GM12878 (cell line): ENCODE results near the gene TEF. TPM values are rescaled to one million over a fixed set of nuclear protein-coding genes. Genes with fewer than 3 reads are reported as not detected.
A peak's percentile ranks its signal among the peaks of the same experiment; 100 is the strongest.

ENCODE experiments used
- ATAC-seq: fragments of 200-7000 bp; cut with Tn5 transposase; 3 replicates; pipeline ENCODE4 v1.9.1; 2020; ENCODE audit warnings: mild to moderate bottlenecking, moderate library complexity
- BruUV-seq: library from RNA; stranded (reverse); fragments of 400-500 nt; replicated peaks from 2 replicates; lab custom pipeline; 2021; lab: Mats Ljungman, UMichigan
- CTCF ChIA-PET: fragments of 300-600 bp; sonication (Branson Sonifier 250); formaldehyde crosslinking; extraction: SDS; loops from one replicate; lab custom pipeline; 2021; ENCODE audit warnings: inconsistent platforms; lab: Yijun Ruan, JAX
- POLR2A ChIA-PET: fragments of 350-600 bp; formaldehyde crosslinking; extraction: SDS; loops from one replicate; lab custom pipeline; 2021; ENCODE audit warnings: inconsistent platforms; lab: Charles Lee
- RAD21 ChIA-PET: fragments of 300-600 bp; sonication (Branson Sonifier 250); formaldehyde crosslinking; loops from one replicate; lab custom pipeline; 2023; ENCODE audit warnings: antibody characterized with exemption; ENCODE audit not compliant: unreplicated experiment; lab: Charles Lee
- SMC1A ChIA-PET: fragments of 300-600 bp; sonication (Branson Sonifier 250); formaldehyde crosslinking; loops from one replicate; lab custom pipeline; 2023; ENCODE audit not compliant: unreplicated experiment, uncharacterized antibody; lab: Charles Lee
- DNase-seq: peaks from one replicate; pipeline ENCODE4 v3.0.0-alpha.2; 2011; ENCODE audit warnings: low read depth, low spot score
- FAIRE-seq: peaks from 3 replicates; lab custom pipeline; 2011; peaks lifted over from hg19 to GRCh38; lab: Jason Lieb, UNC
- H2AFZ ChIP-seq: 2 replicates; pipeline ENCODE4 v1.6.0; 2011; ENCODE audit warnings: low read depth, low read length, control low read depth; ENCODE audit not compliant: control insufficient read depth
- H3K27ac ChIP-seq: 2 replicates; pipeline ENCODE4 v1.5.1; 2011; ENCODE audit warnings: control low read depth; ENCODE audit not compliant: control insufficient read depth, insufficient read depth
- H3K27me3 ChIP-seq, 2 experiments: replicated peaks in 1 of 2; 2 replicates each; pipeline versions ENCODE4 v1.6.0 to v1.6.1; 2011; ENCODE audit warnings: low read length in 1 of 2; ENCODE audit not compliant: control insufficient read depth in 2 of 2, insufficient read depth in 2 of 2
- H3K36me3 ChIP-seq, 2 experiments: 2 replicates each; pipeline ENCODE4 v1.5.1; 2011; ENCODE audit warnings: low read length in 1 of 2; ENCODE audit not compliant: control insufficient read depth in 2 of 2, insufficient read depth in 2 of 2
- H3K4me1 ChIP-seq: 2 replicates; pipeline ENCODE4 v1.6.1; 2011; ENCODE audit warnings: mild to moderate bottlenecking, low read length, moderate library complexity, mixed read lengths; ENCODE audit not compliant: control insufficient read depth, insufficient read depth
- H3K4me2 ChIP-seq: 2 replicates; pipeline ENCODE4 v1.6.0; 2011; ENCODE audit warnings: control low read depth; ENCODE audit not compliant: control insufficient read depth, insufficient read depth
- H3K4me3 ChIP-seq: fragments of 200-600 bp; sonication (generic); 2 replicates; pipeline ENCODE4 v1.5.1; 2016
- H3K79me2 ChIP-seq: 2 replicates; pipeline ENCODE4 v1.6.0; 2011; ENCODE audit warnings: low read length; ENCODE audit not compliant: control insufficient read depth, insufficient read depth
- H3K9ac ChIP-seq: 2 replicates; pipeline ENCODE4 v1.8.0; 2011; ENCODE audit warnings: low read length, control low read depth, mixed read lengths; ENCODE audit not compliant: control insufficient read depth, insufficient read depth
- H3K9me3 ChIP-seq: replicated peaks from 3 replicates; pipeline ENCODE4 v1.5.1; 2011; ENCODE audit warnings: mild to moderate bottlenecking, low read length; ENCODE audit not compliant: control insufficient read depth, insufficient read depth
- H4K20me1 ChIP-seq: 2 replicates; pipeline ENCODE4 v1.6.0; 2011; ENCODE audit not compliant: control insufficient read depth, insufficient read depth
- BCL11A ChIP-seq: IDR thresholded peaks from 2 replicates; pipeline ENCODE4 v1.6.1; 2011; ENCODE audit warnings: low read depth, low read length
- BHLHE40 ChIP-seq, 2 experiments: fragments of 450-650 bp in 1 of 2; IDR thresholded peaks; 2 replicates each; pipeline ENCODE4 v1.6.1; 2011 to 2017; ENCODE audit warnings: low read depth in 2 of 2, borderline replicate concordance in 1 of 2, improper control_type of control experiment in 1 of 2, low read length in 1 of 2, mild to moderate bottlenecking in 1 of 2
- CBFB ChIP-seq: IDR thresholded peaks from 2 replicates; pipeline ENCODE4 v1.6.1; 2016; ENCODE audit warnings: antibody characterized with exemption, low read depth
- CREM ChIP-seq: IDR thresholded peaks from 2 replicates; pipeline ENCODE4 v1.6.1; 2014; ENCODE audit warnings: antibody characterized with exemption, low read depth
- EGR1 ChIP-seq, 2 experiments: IDR thresholded peaks; 1 replicate in 1 of 2; 2 replicates in 1 of 2; pipeline ENCODE4 v1.6.1; 2011 to 2012; ENCODE audit warnings: low read depth in 2 of 2, low read length in 2 of 2, borderline replicate concordance in 1 of 2, mild to moderate bottlenecking in 1 of 2, moderate library complexity in 1 of 2
- MEF2A ChIP-seq: IDR thresholded peaks from 2 replicates; pipeline ENCODE4 v1.6.1; 2011; ENCODE audit warnings: low read depth, mild to moderate bottlenecking, low read length, moderate library complexity; ENCODE audit not compliant: insufficient read depth
- MTA2 ChIP-seq: fragments of 450-650 bp; IDR thresholded peaks from 2 replicates; pipeline ENCODE4 v1.6.1; 2016; ENCODE audit warnings: low read depth, mild to moderate bottlenecking, moderate library complexity
- NBN ChIP-seq: fragments of 450-650 bp; IDR thresholded peaks from 2 replicates; pipeline ENCODE4 v1.6.1; 2016
- NFIC ChIP-seq: IDR thresholded peaks from 2 replicates; pipeline ENCODE4 v1.6.1; 2012; ENCODE audit warnings: low read depth, mild to moderate bottlenecking, inconsistent platforms, low read length, moderate library complexity
- POLR2A ChIP-seq: IDR thresholded peaks from 2 replicates; pipeline ENCODE4 v1.6.1; 2011; ENCODE audit warnings: low read depth, mild to moderate bottlenecking, low read length
- SMARCA5 ChIP-seq: fragments of 450-650 bp; IDR thresholded peaks from 2 replicates; pipeline ENCODE4 v1.6.1; 2017; ENCODE audit warnings: mild to moderate bottlenecking
- SP1 ChIP-seq: IDR thresholded peaks from one replicate; pipeline ENCODE4 v1.6.1; 2011; ENCODE audit warnings: low read depth, low read length
- TBL1XR1 ChIP-seq: IDR thresholded peaks from 2 replicates; pipeline ENCODE4 v1.6.1; 2012; ENCODE audit warnings: low read depth, low read length, improper control_type of control experiment
- WGBS: methylation state at CpG from one replicate; pipeline ENCODE4 v1.1.6; 2016; ENCODE audit warnings: low lambda C conversion rate; ENCODE audit not compliant: insufficient replicate concordance, insufficient coverage; ENCODE audit errors: missing lambda C conversion rate; 5-methylcytosine and 5-hydroxymethylcytosine counted together
- in situ Hi-C: fragments of 300-500 bp; cut with MboI; formaldehyde crosslinking; loops from 9 replicates; pipeline ENCODE4 v1.14.3; 2018; ENCODE audit warnings: mixed read lengths
- intact Hi-C: fragments of 100-400 bp; cut with micrococcal nuclease; formaldehyde crosslinking; loops from one replicate; pipeline ENCODE4 v1.14.2; 2022; ENCODE audit not compliant: unreplicated experiment
- polyA plus RNA-seq, 11 experiments: library from polyadenylated mRNA; depleted of rRNA in 4 of 11; unstranded in 6 of 11; stranded (reverse) in 5 of 11; fragments of >200 nt; fragmentation: Nextera tagmentation in 4 of 11; fragmentation: Illumina TruSeq in 1 of 11; extraction: Ambion mirVana in 4 of 11; extraction: Trizol in 1 of 11; gene quantifications; 1 replicate in 1 of 11; 2 replicates in 10 of 11; pipeline versions ENCODE4 v1.2.1 to v1.2.3, GENCODE V29; 2011 to 2016; ENCODE audit warnings: inconsistent platforms in 2 of 11, missing spikeins in 2 of 11, low read depth in 1 of 11
- total RNA-seq, 4 experiments: library from RNA; depleted of rRNA in 3 of 4; stranded (reverse); fragments of >200 nt in 3 of 4; fragmentation: Illumina TruSeq in 1 of 4; extraction: Trizol in 1 of 4; gene quantifications; 2 replicates each; pipeline versions ENCODE4 v1.2.1 to v1.2.3, GENCODE V29; 2013 to 2021
- TF ChIP-seq, protein P1 (sequence below): IDR thresholded peaks from 2 replicates; pipeline ENCODE4 v1.6.1; 2011; ENCODE audit warnings: borderline replicate concordance, low read depth, mild to moderate bottlenecking, moderate library complexity, low read length; ENCODE audit not compliant: insufficient read depth, poor library complexity, severe bottlenecking
- TF ChIP-seq, protein P2 (sequence below): fragments of 450-650 bp; IDR thresholded peaks from 2 replicates; pipeline ENCODE4 v1.6.1; 2014; ENCODE audit warnings: mild to moderate bottlenecking
- TF ChIP-seq, protein P3 (sequence below): fragments of 450-650 bp; formaldehyde crosslinking; IDR thresholded peaks from 2 replicates; pipeline ENCODE4 v1.4.0; 2022; ENCODE audit warnings: mild to moderate bottlenecking, moderate library complexity

Gene TEF
- total and polyA plus RNA-seq, 10 of the 15 experiments (the other 5 are each of a cell fraction or from before 2014, with no cell fraction given), result 0.23 to 4.9 (median 3.2) TPM

DNA sequence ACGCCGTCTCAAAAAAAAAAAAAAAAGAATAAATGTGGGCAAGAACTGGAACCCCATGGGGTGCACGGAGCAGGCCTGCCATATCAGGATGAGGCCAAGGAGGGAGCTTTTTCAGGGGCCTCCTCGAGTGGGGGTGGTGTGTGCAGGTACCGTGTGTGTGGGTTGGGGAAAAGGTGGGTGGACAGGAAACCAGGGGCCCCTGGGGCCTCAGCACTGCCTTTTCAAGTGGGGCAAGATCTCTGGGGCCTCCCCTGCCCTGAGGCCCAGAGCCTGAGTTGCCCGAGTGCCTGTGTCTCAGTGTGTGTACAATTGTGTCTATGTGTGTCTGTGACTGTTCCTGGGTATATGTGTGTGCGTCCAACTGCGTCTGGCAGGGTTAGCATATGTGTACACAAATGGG, 23.8 kb downstream of the TEF start:
- Histone ChIP-seq H3K27ac (peak overlapping the region; percentile 61; the same call in 1 of the 2 replicates), H3K27me3 (no peaks in the 10 kb centered on the region), H3K79me2 (no peaks in the 10 kb centered on the region), H2AFZ (peak overlapping the region; percentile 90), H3K4me1 (peaks cover 14% of the 10 kb centered on the region), H3K9ac (peak overlapping the region; percentile 72; the same call in 1 of the 2 replicates), H3K4me2 (peak overlapping the region; percentile 54; the same call in 1 of the 2 replicates), H3K4me3 (no peak overlapping the region), H3K36me3 (no peaks in the 10 kb centered on the region), H4K20me1 (no peaks in the 10 kb centered on the region), H3K9me3 (no peaks in the 10 kb centered on the region)
- peak; percentile 57 for ATAC-seq
- no TSS peak for BruUV-seq
- intact Hi-C loops (loop anchor here (2.0 kb wide), 1 partner anchor 41 kb away; the partner anchor contains the start of gene TOB2), in situ Hi-C loops (no loop called here)
- SMC1A ChIA-PET, result interaction anchor here (1.5 to 4.7 kb wide), 4 partner anchors 43 to 112 kb away, joined by 3 to 62 read pairs (median 34); no protein-coding TSS in a partner anchor
- CTCF ChIA-PET, result interaction anchor here (0.6 to 7.8 kb wide), 12 partner anchors 43 to 191 kb away, joined by 3 to 141 read pairs (median 12); partner anchors contain the start of genes ACO2, PHF5A and POLR3H
- 9% methylated on average over 6 of the region's 8 CpGs for WGBS
- POLR2A ChIA-PET, result interaction anchor here (0.5 to 0.7 kb wide), 2 partner anchors 65 to 1319 kb away, joined by 3 to 4 read pairs; no protein-coding TSS in a partner anchor
- RAD21 ChIA-PET, result interaction anchor here (0.7 to 5.4 kb wide), 6 partner anchors 40 to 1039 kb away, joined by 3 to 60 read pairs (median 4); no protein-coding TSS in a partner anchor
- FAIRE-seq, result no peak
- DNase-seq, result no peak
- TF ChIP-seq BHLHE40 (IDR thresholded peaks at IDR 0.05; ENCODE audit: borderline replicate concordance in 1 of 2, low read depth in 2 of 2, low read length in 1 of 2) (peak in 1 of 2 experiments; percentile 18; a peak in 1 of 4 replicates), CREM (peak; percentile 66; the same call in 1 of the 2 replicates), CBFB (0 out of 2 replicates have a peak, but pooled peaks have one; percentile 33), TBL1XR1 (peak; percentile 41; the same call in 1 of the 2 replicates), EGR1 (IDR thresholded peaks at IDR 0.05; ENCODE audit: borderline replicate concordance in 1 of 2, low read depth in 2 of 2, low read length in 2 of 2) (peak in 1 of 2 experiments; percentile 96; a peak in 2 of 3 replicates), NFIC (peak; percentile 60; the same call in 1 of the 2 replicates), SP1 (peak; percentile 91), SMARCA5 (peak; percentile 39; the same call in 1 of the 2 replicates), MTA2 (0 out of 2 replicates have a peak, but pooled peaks have one; percentile 11), BCL11A (peak; percentile 41; the same call in 1 of the 2 replicates), NBN (no peak), MEF2A (peak; percentile 51; the same call in 1 of the 2 replicates), POLR2A (peak; percentile 68)
- TF ChIP-seq, protein P1, sequence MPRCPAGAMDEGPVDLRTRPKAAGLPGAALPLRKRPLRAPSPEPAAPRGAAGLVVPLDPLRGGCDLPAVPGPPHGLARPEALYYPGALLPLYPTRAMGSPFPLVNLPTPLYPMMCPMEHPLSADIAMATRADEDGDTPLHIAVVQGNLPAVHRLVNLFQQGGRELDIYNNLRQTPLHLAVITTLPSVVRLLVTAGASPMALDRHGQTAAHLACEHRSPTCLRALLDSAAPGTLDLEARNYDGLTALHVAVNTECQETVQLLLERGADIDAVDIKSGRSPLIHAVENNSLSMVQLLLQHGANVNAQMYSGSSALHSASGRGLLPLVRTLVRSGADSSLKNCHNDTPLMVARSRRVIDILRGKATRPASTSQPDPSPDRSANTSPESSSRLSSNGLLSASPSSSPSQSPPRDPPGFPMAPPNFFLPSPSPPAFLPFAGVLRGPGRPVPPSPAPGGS, result peak; percentile 72
- TF ChIP-seq, protein P2, sequence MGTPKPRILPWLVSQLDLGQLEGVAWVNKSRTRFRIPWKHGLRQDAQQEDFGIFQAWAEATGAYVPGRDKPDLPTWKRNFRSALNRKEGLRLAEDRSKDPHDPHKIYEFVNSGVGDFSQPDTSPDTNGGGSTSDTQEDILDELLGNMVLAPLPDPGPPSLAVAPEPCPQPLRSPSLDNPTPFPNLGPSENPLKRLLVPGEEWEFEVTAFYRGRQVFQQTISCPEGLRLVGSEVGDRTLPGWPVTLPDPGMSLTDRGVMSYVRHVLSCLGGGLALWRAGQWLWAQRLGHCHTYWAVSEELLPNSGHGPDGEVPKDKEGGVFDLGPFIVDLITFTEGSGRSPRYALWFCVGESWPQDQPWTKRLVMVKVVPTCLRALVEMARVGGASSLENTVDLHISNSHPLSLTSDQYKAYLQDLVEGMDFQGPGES, result no peak
- TF ChIP-seq, protein P3, sequence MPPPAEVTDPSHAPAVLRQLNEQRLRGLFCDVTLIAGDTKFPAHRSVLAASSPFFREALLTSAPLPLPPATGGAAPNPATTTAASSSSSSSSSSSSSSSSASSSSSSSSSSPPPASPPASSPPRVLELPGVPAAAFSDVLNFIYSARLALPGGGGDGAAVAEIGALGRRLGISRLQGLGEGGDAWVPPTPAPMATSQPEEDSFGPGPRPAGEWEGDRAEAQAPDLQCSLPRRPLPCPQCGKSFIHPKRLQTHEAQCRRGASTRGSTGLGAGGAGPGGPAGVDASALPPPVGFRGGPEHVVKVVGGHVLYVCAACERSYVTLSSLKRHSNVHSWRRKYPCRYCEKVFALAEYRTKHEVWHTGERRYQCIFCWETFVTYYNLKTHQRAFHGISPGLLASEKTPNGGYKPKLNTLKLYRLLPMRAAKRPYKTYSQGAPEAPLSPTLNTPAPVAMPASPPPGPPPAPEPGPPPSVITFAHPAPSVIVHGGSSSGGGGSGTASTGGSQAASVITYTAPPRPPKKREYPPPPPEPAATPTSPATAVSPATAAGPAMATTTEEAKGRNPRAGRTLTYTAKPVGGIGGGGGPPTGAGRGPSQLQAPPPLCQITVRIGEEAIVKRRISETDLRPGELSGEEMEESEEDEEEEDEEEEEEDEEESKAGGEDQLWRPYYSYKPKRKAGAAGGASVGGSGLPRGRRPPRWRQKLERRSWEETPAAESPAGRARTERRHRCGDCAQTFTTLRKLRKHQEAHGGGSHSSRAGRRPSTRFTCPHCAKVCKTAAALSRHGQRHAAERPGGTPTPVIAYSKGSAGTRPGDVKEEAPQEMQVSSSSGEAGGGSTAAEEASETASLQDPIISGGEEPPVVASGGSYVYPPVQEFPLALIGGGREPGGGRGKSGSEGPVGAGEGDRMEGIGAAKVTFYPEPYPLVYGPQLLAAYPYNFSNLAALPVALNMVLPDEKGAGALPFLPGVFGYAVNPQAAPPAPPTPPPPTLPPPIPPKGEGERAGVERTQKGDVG (CRISPR knock-in tag), result no peak
